Right ventricle myocardium superior (tissue), 1 donor: ENCODE measurements around the gene PAX4. TPM values are rescaled to one million over a fixed set of nuclear protein-coding genes. Genes with fewer than 3 reads are reported as not detected.
"Not testable (repeated sequence)": the region's sequence is repeated elsewhere in the genome, so short reads cannot be mapped to it uniquely, and the experiment has no call there.

Source experiments
- ATAC-seq: fragments of 200-7000 bp; cut with Tn5 transposase; one replicate; pipeline ENCODE4 v1.9.1; 2020; ENCODE audit warnings: mild to moderate bottlenecking; ENCODE audit not compliant: poor library complexity
- DNase-seq: peaks from one replicate; pipeline ENCODE4 v3.0.0-alpha.2; 2020
- intact Hi-C: fragments of 100-400 bp; cut with DNase I; formaldehyde crosslinking; loops from one replicate; pipeline ENCODE4 v1.11.2; 2022
- total RNA-seq: library from RNA; stranded (reverse); fragmentation: NEBNext Ultra II Directional; extraction: Animal tissue kit (Norgen Biotek cat#: 25700); gene quantifications from one replicate; pipeline ENCODE4 v1.2.1, GENCODE V29; 2021
- donor health status: DM: no; HTN: yes; CAD: no; lungs with severe emphysema.

Gene PAX4
- total RNA-seq, 1 donor from 2014 or later: not detected

GRCh38 chr7:127589896-127590295 is 28.0 kb downstream of the PAX4 start:
- DNase-seq (no peak), ATAC-seq (no peak)
- intact Hi-C loops: loop anchor here (5.0 to 10.0 kb wide), 2 partner anchors 62 to 195 kb away; partner anchors contain the start of genes SND1 and ZNF800

GRCh38 chr7:127588697-127589482 is 29.1 kb downstream of the PAX4 start:
- DNase-seq (peak; percentile 63), ATAC-seq (peak; percentile 40)
- intact Hi-C loops: loop anchor here (5.0 to 10.0 kb wide), 2 partner anchors 63 to 194 kb away; partner anchors contain the start of genes SND1 and ZNF800

- ATAC-seq (peak; percentile 96), DNase-seq (peak; percentile 94)
- intact Hi-C loops: loop anchor here (5.0 to 10.0 kb wide), 2 partner anchors 64 to 193 kb away; partner anchors contain the start of genes SND1 and ZNF800
These were observed 29.8 kb downstream of the PAX4 start, which contains the start of gene ARF5 for GRCh38 chr7:127588019-127588696. TSS of gene ARF5 (plus strand) at chr7:127588411. CDS start at chr7:127588499, 88 bp downstream.

GRCh38 chr7:127587663-127588018 is 30.3 kb downstream of the PAX4 start:
- no peak for ATAC-seq
- no peak for DNase-seq
- intact Hi-C loops: loop anchor here (5.0 to 10.0 kb wide), 2 partner anchors 65 to 193 kb away; partner anchors contain the start of genes SND1 and ZNF800

GRCh38 chr7:127586346-127586745 is 31.6 kb downstream of the PAX4 start:
- no peak for DNase-seq
- intact Hi-C loops: loop anchor here (5.0 to 10.0 kb wide), 2 partner anchors 66 to 192 kb away; partner anchors contain the start of genes SND1 and ZNF800
- ATAC-seq: no peak

- DNase-seq: peak; percentile 96
- peak; percentile 88 for ATAC-seq
- intact Hi-C loops: loop anchor here (5.0 to 10.0 kb wide), 2 partner anchors 67 to 190 kb away; partner anchors contain the start of genes SND1 and ZNF800
These were observed 32.6 kb downstream of the PAX4 start, which contains the start of gene GCC1 for GRCh38 chr7:127585044-127585953. TSS of gene GCC1 (minus strand) at chr7:127585596. CDS start at chr7:127585182, 414 bp downstream.

- intact Hi-C loops: loop anchor here (5.0 to 10.0 kb wide), 2 partner anchors 68 to 190 kb away; partner anchors contain the start of genes SND1 and ZNF800
- DNase-seq (no peak), ATAC-seq (no peak)
These were observed 33.3 kb downstream of the PAX4 start for GRCh38 chr7:127584648-127585043.

- DNase-seq (peak; percentile 89), ATAC-seq (peak; percentile 50)
- intact Hi-C loops: loop anchor here (10.0 kb wide), 1 partner anchor 188 kb away; the partner anchor contains the start of gene ZNF800
These were observed 35.6 kb downstream of the PAX4 start for GRCh38 chr7:127582361-127582760.

GRCh38 chr7:127581716-127582115 is 36.2 kb downstream of the PAX4 start:
- no peak for DNase-seq
- intact Hi-C loops: loop anchor here (10.0 kb wide), 1 partner anchor 187 kb away; the partner anchor contains the start of gene ZNF800
- no peak for ATAC-seq

GRCh38 chr7:127580612-127581011 is 37.3 kb downstream of the PAX4 start:
- ATAC-seq: no peak
- intact Hi-C loops: loop anchor here (10.0 kb wide), 1 partner anchor 186 kb away; the partner anchor contains the start of gene ZNF800

GRCh38 chr7:127578711-127579275 is 39.1 kb downstream of the PAX4 start:
- ATAC-seq (no peak), DNase-seq (no peak)
- intact Hi-C loops: no loop called here

More at GRCh38 chr7:127580612-127581011, 37.3 kb downstream of the PAX4 start:
- no peak for DNase-seq

GRCh38 chr7:127578036-127578684 is 39.8 kb downstream of the PAX4 start:
- intact Hi-C loops: no loop called here
- DNase-seq: peak; percentile 37
- no peak for ATAC-seq

- ATAC-seq (no peak), DNase-seq (no peak)
- intact Hi-C loops: no loop called here
These were observed 46.0 kb downstream of the PAX4 start for GRCh38 chr7:127571741-127572505.

- DNase-seq, intact Hi-C loops: not testable (repeated sequence)
These were observed 49.9 kb downstream of the PAX4 start for GRCh38 chr7:127568034-127568433.

GRCh38 chr7:127566242-127566641 is 51.7 kb downstream of the PAX4 start:
- DNase-seq (no peak), ATAC-seq (no peak)
- intact Hi-C loops: no loop called here

More at GRCh38 chr7:127568034-127568433, 49.9 kb downstream of the PAX4 start:
- ATAC-seq: not testable (repeated sequence)
